Measurements from ENCODE around the gene NHLH1. TPM values are rescaled to one million over a fixed set of nuclear protein-coding genes. Genes with fewer than 3 reads are reported as not detected.

NHLH1 gene
- total RNA-seq, 1 experiment from 2014 or later: 1.6 TPM

DNA sequence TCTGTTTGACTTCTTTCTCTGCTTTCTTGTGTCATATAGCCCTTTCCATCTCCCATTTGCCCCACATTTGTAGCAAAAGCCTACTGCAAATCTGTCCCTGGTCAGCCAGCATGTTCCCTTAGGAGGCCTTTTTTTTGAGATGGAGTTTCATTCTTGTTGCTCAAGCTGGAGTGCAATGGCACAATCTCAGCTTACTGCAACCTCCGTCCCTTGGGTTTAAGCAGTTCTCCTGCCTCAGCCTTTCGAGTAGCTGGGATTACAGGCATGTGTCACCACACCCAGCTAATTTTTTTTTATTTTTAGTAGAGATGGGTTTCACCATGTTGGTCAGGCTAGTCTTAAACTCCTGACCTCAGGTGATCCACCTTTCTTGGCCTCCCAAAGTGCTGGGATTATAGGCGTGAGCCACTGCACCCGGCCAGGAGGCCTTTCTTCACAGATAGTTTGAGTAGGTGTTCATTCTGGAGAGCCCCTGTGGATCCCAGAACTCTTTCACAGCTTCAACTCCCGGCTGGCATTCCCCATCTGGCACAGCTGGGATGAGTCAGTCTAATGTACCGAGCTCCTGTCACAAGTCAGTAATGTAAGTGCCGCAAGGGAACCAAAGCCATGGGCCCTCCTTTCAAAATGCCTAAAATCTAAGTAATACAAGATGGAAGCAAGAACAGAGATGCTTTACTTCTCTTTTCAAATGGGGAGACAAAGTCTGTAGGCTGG, 9.4 kb upstream of the NHLH1 start:
- DNase-seq: no peak
- no peak overlapping the region for H3K4me3 Mint-ChIP-seq (ENCODE audit: low read depth, unreplicated experiment)
- H3K27me3 Mint-ChIP-seq (ENCODE audit: unreplicated experiment): no peaks in the 10 kb centered on the region
- intact Hi-C loops (cut with micrococcal nuclease; ENCODE audit: unreplicated experiment): no loop called here
- no TSS peak for BruUV-seq (replicated peaks)
- no peaks in the 10 kb centered on the region for H3K9me3 Mint-ChIP-seq (ENCODE audit: low read depth, unreplicated experiment)
- CTCF ChIA-PET: no interaction called here
- H3K36me3 Mint-ChIP-seq (ENCODE audit: insufficient read depth, unreplicated experiment): peaks cover 44% of the 10 kb centered on the region
- H3K4me1 Mint-ChIP-seq (ENCODE audit: low read depth, unreplicated experiment): peaks cover 6% of the 10 kb centered on the region
- TF ChIP-seq CTCF (IDR thresholded peaks at IDR 0.05; ENCODE audit: unreplicated experiment): no peak
- no peak overlapping the region for H3K27ac Mint-ChIP-seq (ENCODE audit: unreplicated experiment)

GRCh38 chr1:160358073-160358472, 8.8 kb upstream of the NHLH1 start:
- BruUV-seq (replicated peaks): no TSS peak
- Mint-ChIP-seq H3K4me3 (ENCODE audit: low read depth, unreplicated experiment) (no peak overlapping the region), H3K27me3 (ENCODE audit: unreplicated experiment) (no peaks in the 10 kb centered on the region), H3K4me1 (ENCODE audit: low read depth, unreplicated experiment) (peaks cover 9% of the 10 kb centered on the region), H3K9me3 (ENCODE audit: low read depth, unreplicated experiment) (no peaks in the 10 kb centered on the region), H3K36me3 (ENCODE audit: insufficient read depth, unreplicated experiment) (peaks cover 42% of the 10 kb centered on the region), H3K27ac (ENCODE audit: unreplicated experiment) (no peak overlapping the region)
- no peak for TF ChIP-seq CTCF (IDR thresholded peaks at IDR 0.05; ENCODE audit: unreplicated experiment)
- no peak for DNase-seq
- CTCF ChIA-PET: no interaction called here
- intact Hi-C loops (cut with micrococcal nuclease; ENCODE audit: unreplicated experiment): no loop called here

- no peak overlapping the region for H3K27ac Mint-ChIP-seq (ENCODE audit: unreplicated experiment)
- DNase-seq: no peak
- H3K27me3 Mint-ChIP-seq (ENCODE audit: unreplicated experiment): no peaks in the 10 kb centered on the region
- H3K4me1 Mint-ChIP-seq (ENCODE audit: low read depth, unreplicated experiment): peaks cover 9% of the 10 kb centered on the region
- intact Hi-C loops (cut with micrococcal nuclease; ENCODE audit: unreplicated experiment): no loop called here
- CTCF ChIA-PET: interaction anchor here (0.5 kb wide), 1 partner anchor 17 kb away, joined by 3 read pairs; no protein-coding TSS in a partner anchor
- no TSS peak for BruUV-seq (replicated peaks)
- H3K36me3 Mint-ChIP-seq (ENCODE audit: insufficient read depth, unreplicated experiment): peaks cover 28% of the 10 kb centered on the region
- no peak for TF ChIP-seq CTCF (IDR thresholded peaks at IDR 0.05; ENCODE audit: unreplicated experiment)
- no peaks in the 10 kb centered on the region for H3K9me3 Mint-ChIP-seq (ENCODE audit: low read depth, unreplicated experiment)
- no peak overlapping the region for H3K4me3 Mint-ChIP-seq (ENCODE audit: low read depth, unreplicated experiment)
Measured at GRCh38 chr1:160359559-160360226, 7.2 kb upstream of the NHLH1 start.

GRCh38 chr1:160360227-160360695, 6.6 kb upstream of the NHLH1 start:
- H3K9me3 Mint-ChIP-seq (ENCODE audit: low read depth, unreplicated experiment): no peaks in the 10 kb centered on the region
- intact Hi-C loops (cut with micrococcal nuclease; ENCODE audit: unreplicated experiment): no loop called here
- CTCF ChIA-PET: no interaction called here
- TF ChIP-seq CTCF (IDR thresholded peaks at IDR 0.05; ENCODE audit: unreplicated experiment): no peak
- peaks cover 28% of the 10 kb centered on the region for H3K36me3 Mint-ChIP-seq (ENCODE audit: insufficient read depth, unreplicated experiment)
- peaks cover 9% of the 10 kb centered on the region for H3K4me1 Mint-ChIP-seq (ENCODE audit: low read depth, unreplicated experiment)
- no peaks in the 10 kb centered on the region for H3K27me3 Mint-ChIP-seq (ENCODE audit: unreplicated experiment)
- H3K4me3 Mint-ChIP-seq (ENCODE audit: low read depth, unreplicated experiment): no peak overlapping the region
- no TSS peak for BruUV-seq (replicated peaks)
- H3K27ac Mint-ChIP-seq (ENCODE audit: unreplicated experiment): no peak overlapping the region
- no peak for DNase-seq
